Skeletal muscle tissue (tissue), 4 donors: Measurements from ENCODE around the gene PHTF1. TPM values are rescaled to one million over a fixed set of nuclear protein-coding genes. Genes with fewer than 3 reads are reported as not detected.

Source experiments
- H3K27ac ChIP-seq: one replicate; pipeline ENCODE4 v1.7.0; 2013; ENCODE audit warnings: mild to moderate bottlenecking, low read depth, low read length, inconsistent platforms
- H3K27me3 ChIP-seq, 3 donors: one replicate each; pipeline ENCODE4 v1.7.0; 2013; ENCODE audit warnings: low read length in 3 of 3; ENCODE audit not compliant: control insufficient read depth in 3 of 3, insufficient read depth in 3 of 3
- H3K36me3 ChIP-seq, 3 donors: one replicate each; pipeline ENCODE4 v1.7.0; 2013; ENCODE audit warnings: low read length in 3 of 3; ENCODE audit not compliant: control insufficient read depth in 3 of 3, insufficient read depth in 3 of 3
- H3K4me1 ChIP-seq, 3 donors: one replicate each; pipeline ENCODE4 v1.7.0; 2013; ENCODE audit warnings: low read length in 3 of 3, mild to moderate bottlenecking in 3 of 3; ENCODE audit not compliant: control insufficient read depth in 3 of 3, insufficient read depth in 3 of 3
- H3K4me3 ChIP-seq, 3 donors: one replicate each; pipeline ENCODE4 v1.7.0; 2013; ENCODE audit warnings: low read length in 3 of 3
- H3K9ac ChIP-seq, 3 donors: one replicate each; pipeline ENCODE4 v1.7.0; 2013; ENCODE audit warnings: low read length in 3 of 3, mild to moderate bottlenecking in 3 of 3, moderate library complexity in 2 of 3, low read depth in 1 of 3
- H3K9me3 ChIP-seq, 3 donors: one replicate each; pipeline ENCODE4 v1.7.0; 2013; ENCODE audit warnings: low read length in 3 of 3; ENCODE audit not compliant: control insufficient read depth in 3 of 3
- total RNA-seq: library from RNA; depleted of rRNA; stranded (reverse); fragments of >200 nt; gene quantifications from one replicate; pipeline ENCODE4 v1.2.3, GENCODE V29; 2014
- donor health status: Osteomylitis.

Gene PHTF1
- total RNA-seq, 1 donor from 2014 or later = 10.4 TPM

DNA sequence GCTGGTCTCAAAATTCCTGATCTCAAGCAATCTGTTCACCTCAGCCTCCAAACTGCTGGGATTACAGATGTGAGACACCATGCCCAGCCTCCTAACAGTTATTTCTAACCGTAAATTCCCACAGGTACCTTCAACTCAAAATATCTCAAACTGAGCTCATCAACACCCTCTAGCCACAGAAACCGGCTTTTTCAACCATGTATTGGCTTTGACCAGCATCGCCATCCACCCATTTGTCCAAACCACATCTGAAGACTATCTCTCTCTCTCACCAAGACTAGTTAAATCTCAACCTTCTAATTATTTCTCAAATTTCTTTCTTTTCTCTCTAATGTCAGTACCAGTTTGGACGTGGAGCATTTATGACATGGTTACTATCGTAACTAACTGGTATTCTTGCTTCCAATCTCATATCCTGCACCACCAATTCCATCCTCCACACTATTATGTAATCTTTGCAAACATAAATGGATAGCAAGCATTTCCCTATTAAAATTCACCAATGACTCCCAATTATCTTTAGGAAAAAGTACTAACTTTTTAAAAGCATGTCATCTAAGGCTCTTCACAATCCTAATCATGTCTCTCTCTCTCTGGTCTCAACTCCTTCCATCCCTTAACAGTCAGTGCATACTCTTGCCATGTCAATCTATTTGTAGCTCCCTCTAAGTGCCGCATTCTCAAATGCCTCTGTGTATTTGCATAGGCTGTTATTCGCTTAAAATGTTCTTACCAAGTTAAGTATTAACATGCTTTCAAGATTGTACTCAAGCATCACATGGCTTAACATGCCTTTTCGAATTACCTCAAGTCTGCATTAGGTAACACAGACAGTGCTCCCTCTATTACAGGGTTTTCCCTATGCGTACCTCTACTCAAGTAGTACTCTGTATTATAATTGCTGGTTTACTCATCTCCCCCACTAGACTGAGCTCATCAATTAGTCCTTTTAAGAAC, 34.9 kb upstream of the PHTF1 start:
- Histone ChIP-seq H3K27me3 (no peaks in the 10 kb centered on the region), H3K4me3 (no peak overlapping the region), H3K27ac (no peak overlapping the region), H3K4me1 (peaks cover 0 to 7% (median 6%) of the 10 kb centered on the region in 3 donors), H3K36me3 (peaks cover 0 to 14% (median 13%) of the 10 kb centered on the region in 3 donors), H3K9me3 (no peaks in the 10 kb centered on the region), H3K9ac (no peak overlapping the region)

DNA sequence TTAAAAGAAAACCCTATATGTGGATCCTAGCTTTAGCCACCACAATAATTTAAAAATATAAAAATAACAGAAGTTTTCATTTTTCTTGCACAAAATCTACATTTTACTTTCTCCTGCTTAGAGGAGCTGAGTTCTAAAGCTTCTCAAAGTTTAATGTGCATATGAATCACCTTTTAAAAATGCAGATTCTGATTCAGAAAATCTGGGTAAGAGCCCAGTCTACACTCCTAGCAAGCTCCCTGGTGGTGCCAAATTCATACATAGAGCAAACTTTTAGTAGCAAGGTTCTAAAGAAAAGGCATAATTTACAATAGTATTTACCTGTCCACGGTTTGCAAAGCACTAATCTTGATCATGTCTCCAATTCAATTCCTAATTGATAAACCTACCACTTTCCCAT, 33.7 kb upstream of the PHTF1 start:
- Histone ChIP-seq H3K4me3 (no peak overlapping the region), H3K9me3 (no peaks in the 10 kb centered on the region), H3K27ac (no peak overlapping the region), H3K9ac (no peak overlapping the region), H3K4me1 (peaks cover 2 to 4% (median 3%) of the 10 kb centered on the region in 3 donors), H3K27me3 (no peaks in the 10 kb centered on the region), H3K36me3 (peaks cover 0 to 14% (median 13%) of the 10 kb centered on the region in 3 donors)

DNA sequence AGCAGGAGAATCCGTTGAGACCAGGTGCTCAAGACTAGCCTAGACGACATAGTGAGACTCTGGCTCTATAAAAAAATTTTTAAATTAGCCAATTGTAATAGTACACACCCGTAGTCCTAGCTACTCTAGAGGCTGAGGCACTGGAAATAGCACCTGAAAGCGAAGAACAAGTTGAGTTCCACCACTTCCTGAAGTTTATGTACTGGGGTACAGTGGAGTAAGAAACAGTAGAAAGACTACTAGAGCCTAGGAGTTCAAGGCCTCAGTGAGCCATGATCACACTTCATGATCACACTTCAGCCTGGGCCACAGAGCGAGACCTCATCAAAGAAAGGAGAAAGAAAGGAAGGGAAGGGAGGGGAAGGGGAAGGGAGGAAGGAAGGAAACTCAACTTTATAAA, 33.2 kb upstream of the PHTF1 start:
- no peak overlapping the region for H3K9ac ChIP-seq

DNA sequence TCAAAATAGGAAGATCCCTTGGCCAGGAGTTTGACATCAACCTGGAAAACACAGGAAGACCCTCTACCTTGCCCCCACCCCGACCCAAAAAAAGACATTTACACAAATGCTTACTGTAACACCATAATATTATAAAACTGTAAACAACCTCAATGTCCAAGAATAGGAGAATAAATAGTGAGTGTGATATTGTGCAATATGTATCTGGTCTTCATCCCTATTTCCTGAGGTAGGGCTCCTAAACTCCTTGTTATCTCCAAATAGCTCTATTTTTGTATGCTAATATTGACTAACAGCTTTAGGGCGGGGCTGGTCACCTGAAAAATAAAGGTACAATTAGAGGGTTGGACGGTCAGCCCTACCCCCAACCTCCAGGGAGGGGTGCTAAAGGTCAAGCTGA, 29.5 kb upstream of the PHTF1 start:
- Histone ChIP-seq H3K9ac (no peak overlapping the region), H3K4me1 (peaks cover 15 to 22% (median 18%) of the 10 kb centered on the region in 3 donors), H3K4me3 (no peak overlapping the region), H3K27ac (no peak overlapping the region), H3K27me3 (no peaks in the 10 kb centered on the region), H3K9me3 (no peaks in the 10 kb centered on the region), H3K36me3 (no peaks in the 10 kb centered on the region)

More for the DNA sequence above, 33.2 kb upstream of the PHTF1 start:
- Histone ChIP-seq H3K9me3 (no peaks in the 10 kb centered on the region), H3K27ac (no peak overlapping the region), H3K4me3 (no peak overlapping the region), H3K4me1 (peaks cover 0 to 2% (median 2%) of the 10 kb centered on the region in 3 donors), H3K36me3 (peaks cover 0 to 11% (median 11%) of the 10 kb centered on the region in 3 donors), H3K27me3 (no peaks in the 10 kb centered on the region)

DNA sequence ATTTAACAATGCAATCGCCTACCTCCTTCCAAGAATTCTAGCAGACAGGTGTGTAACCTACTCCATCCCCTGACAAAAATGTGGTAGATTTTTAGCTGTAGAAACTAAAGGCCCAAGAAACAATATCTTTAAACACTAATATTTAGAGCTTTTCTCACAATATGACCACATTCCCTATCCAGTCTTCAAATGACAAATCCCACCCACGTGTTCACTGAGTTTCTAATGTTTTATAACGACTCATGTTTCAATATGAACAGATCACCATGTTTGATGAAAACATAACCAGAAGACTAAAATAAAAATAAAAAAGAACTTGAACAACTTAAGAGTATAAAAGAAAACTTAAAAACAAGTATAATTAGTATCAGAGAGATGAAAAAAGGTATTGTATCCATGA, 28.4 kb upstream of the PHTF1 start:
- H3K27me3 ChIP-seq = no peaks in the 10 kb centered on the region
- H3K9me3 ChIP-seq = no peaks in the 10 kb centered on the region
- H3K9ac ChIP-seq = no peak overlapping the region
- no peak overlapping the region for H3K4me3 ChIP-seq
- peaks cover 22 to 29% (median 27%) of the 10 kb centered on the region in 3 donors for H3K4me1 ChIP-seq
- no peak overlapping the region for H3K27ac ChIP-seq
- no peaks in the 10 kb centered on the region for H3K36me3 ChIP-seq

DNA sequence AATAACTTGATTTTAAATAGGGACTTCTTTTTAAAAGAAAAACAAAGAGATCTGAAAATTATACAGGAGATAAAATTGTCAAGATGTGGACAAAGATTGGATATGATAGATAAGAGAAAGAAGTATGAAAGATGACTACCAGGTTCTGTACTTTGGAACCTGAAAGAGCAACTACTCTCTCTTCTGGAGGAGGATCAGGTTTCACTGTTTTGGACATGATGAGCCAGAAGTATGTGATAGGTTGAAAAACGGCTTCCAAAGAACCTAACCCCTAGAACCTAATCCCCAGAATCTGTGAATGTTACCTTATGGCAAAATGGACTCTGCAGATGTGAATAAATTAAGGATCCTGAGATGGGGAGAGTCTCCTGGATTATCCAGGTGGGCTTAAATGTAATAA, 26.8 kb upstream of the PHTF1 start:
- H3K36me3 ChIP-seq = no peaks in the 10 kb centered on the region
- H3K4me3 ChIP-seq = no peak overlapping the region
- no peak overlapping the region for H3K9ac ChIP-seq
- peaks cover 31 to 44% (median 34%) of the 10 kb centered on the region in 3 donors for H3K4me1 ChIP-seq
- no peaks in the 10 kb centered on the region for H3K27me3 ChIP-seq
- H3K27ac ChIP-seq = peak overlapping the region; percentile 28
- H3K9me3 ChIP-seq = no peaks in the 10 kb centered on the region

DNA sequence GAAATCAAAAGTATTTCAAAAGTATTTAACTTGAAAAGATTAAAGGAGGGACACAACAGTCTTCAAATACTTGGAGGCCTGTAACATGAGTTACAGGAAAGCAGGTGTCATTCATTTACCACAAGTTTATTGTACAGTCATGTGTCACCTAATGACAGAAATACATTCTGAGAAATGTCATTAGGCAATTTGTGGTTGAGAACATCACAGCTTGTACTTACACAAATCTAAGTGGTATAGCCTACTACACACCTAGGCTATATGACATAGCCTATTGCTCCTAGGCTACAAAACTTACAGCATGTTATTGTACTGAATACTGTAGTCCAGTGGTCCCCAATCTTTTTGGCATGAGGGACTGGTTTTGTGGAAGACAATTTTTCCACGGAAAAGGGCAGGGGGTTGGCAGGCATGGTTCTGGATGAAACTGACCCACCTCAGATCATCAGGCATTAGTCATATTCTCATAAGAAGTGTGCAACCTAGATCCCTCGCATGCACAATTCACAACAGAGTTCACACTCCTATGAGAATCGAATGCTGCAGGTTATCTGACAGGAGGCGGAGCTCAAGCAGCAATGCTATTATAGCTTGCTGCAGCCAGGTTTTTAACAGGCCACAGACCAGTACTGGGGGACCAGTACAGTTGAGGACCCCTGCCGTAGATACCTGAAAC, 25.0 kb upstream of the PHTF1 start:
- Histone ChIP-seq H3K9me3 (no peaks in the 10 kb centered on the region), H3K27me3 (no peaks in the 10 kb centered on the region), H3K4me1 (peaks cover 31 to 44% (median 37%) of the 10 kb centered on the region in 3 donors), H3K36me3 (no peaks in the 10 kb centered on the region), H3K27ac (peak overlapping the region; percentile 63), H3K9ac (no peak overlapping the region), H3K4me3 (peak overlapping the region in 1 of 3 donors; percentile 11)

GRCh38 chr1:113783254-113784103, 24.2 kb upstream of the PHTF1 start:
- Histone ChIP-seq H3K9me3 (no peaks in the 10 kb centered on the region), H3K4me3 (peak overlapping the region; percentile 11 to 30 (median 18)), H3K4me1 (peaks cover 31 to 42% (median 37%) of the 10 kb centered on the region in 3 donors), H3K27ac (peak overlapping the region; percentile 63), H3K9ac (peak overlapping the region in 1 of 3 donors; percentile 45), H3K36me3 (no peaks in the 10 kb centered on the region), H3K27me3 (no peaks in the 10 kb centered on the region)

GRCh38 chr1:113782406-113782805, 23.1 kb upstream of the PHTF1 start:
- no peak overlapping the region for H3K9ac ChIP-seq
- peak overlapping the region; percentile 19 for H3K27ac ChIP-seq
- peaks cover 31 to 42% (median 37%) of the 10 kb centered on the region in 3 donors for H3K4me1 ChIP-seq
- peaks cover 0 to 3% (median 0%) of the 10 kb centered on the region in 3 donors for H3K36me3 ChIP-seq
- no peaks in the 10 kb centered on the region for H3K9me3 ChIP-seq
- no peak overlapping the region for H3K4me3 ChIP-seq
- H3K27me3 ChIP-seq = no peaks in the 10 kb centered on the region
